ENCODE results near the gene ING1.

The ING1 gene

GRCh38 chr13:110772091-110772984 lies 58.8 kb downstream of the ING1 start:
- no peak for DNase-seq (ENCODE audit: low read depth)

Measured in HS-5 (cell line).